ENCODE measurements around the gene ADAMTS9.

ADAMTS9 gene

GRCh38 chr3:64650715-64651114 is 37.1 kb downstream of the ADAMTS9 start:
- DNase-seq = no peak

- DNase-seq = peak; percentile 25
Measured at GRCh38 chr3:64650096-64650622, 37.6 kb downstream of the ADAMTS9 start.

GRCh38 chr3:64648927-64649906 is 38.6 kb downstream of the ADAMTS9 start:
- peak; percentile 22 for DNase-seq

GRCh38 chr3:64647825-64648224 is 40.0 kb downstream of the ADAMTS9 start:
- peak; percentile 65 for DNase-seq

- no peak for DNase-seq
Measured at GRCh38 chr3:64645243-64645642, 42.6 kb downstream of the ADAMTS9 start.

- no peak for DNase-seq
Measured at GRCh38 chr3:64644483-64644882, 43.3 kb downstream of the ADAMTS9 start.

GRCh38 chr3:64642327-64643151 is 45.3 kb downstream of the ADAMTS9 start:
- peak; percentile 4 for DNase-seq

- DNase-seq = no peak
Measured at GRCh38 chr3:64638981-64639481, 48.8 kb downstream of the ADAMTS9 start.

- no peak for DNase-seq
Measured at GRCh38 chr3:64638511-64638910, 49.3 kb downstream of the ADAMTS9 start.

GRCh38 chr3:64634417-64634816 is 53.4 kb downstream of the ADAMTS9 start:
- no peak for DNase-seq

- DNase-seq = no peak
Measured at GRCh38 chr3:64631951-64632350, 55.8 kb downstream of the ADAMTS9 start.

GRCh38 chr3:64627471-64628321 is 60.1 kb downstream of the ADAMTS9 start:
- DNase-seq = no peak

GRCh38 chr3:64627042-64627441 is 60.8 kb downstream of the ADAMTS9 start:
- DNase-seq = no peak

GRCh38 chr3:64625381-64625780 is 62.4 kb downstream of the ADAMTS9 start:
- DNase-seq = no peak

- no peak for DNase-seq
Measured at GRCh38 chr3:64623125-64623524, 64.7 kb downstream of the ADAMTS9 start.

GRCh38 chr3:64621726-64622395 is 65.9 kb downstream of the ADAMTS9 start:
- no peak for DNase-seq

- no peak for DNase-seq
Measured at GRCh38 chr3:64621275-64621674, 66.5 kb downstream of the ADAMTS9 start.

- no peak for DNase-seq
Measured at GRCh38 chr3:64620020-64620419, 67.8 kb downstream of the ADAMTS9 start.

- DNase-seq = no peak
Measured at GRCh38 chr3:64619216-64619615, 68.6 kb downstream of the ADAMTS9 start.

- no peak for DNase-seq
Measured at GRCh38 chr3:64617610-64618009, 70.2 kb downstream of the ADAMTS9 start.

- no peak for DNase-seq
Measured at GRCh38 chr3:64616953-64617352, 70.8 kb downstream of the ADAMTS9 start.
